Astrocyte of the spinal cord (primary cell): Measurements from ENCODE around the gene NECAB3.

ENCODE experiments used
- DNase-seq: peaks from one replicate; pipeline ENCODE4 v3.0.0; 2011; ENCODE audit warnings: low read depth, low spot score
- H3K4me3 ChIP-seq: 2 replicates; pipeline ENCODE4 v1.5.1; 2011; ENCODE audit warnings: low read depth, mild to moderate bottlenecking, low read length, moderate library complexity
- in situ Hi-C: cut with HindIII; loops from 2 replicates; pipeline ENCODE4 v1.10.0; 2017; ENCODE audit warnings: low sequenced_read_pairs
- TF ChIP-seq, protein P1 (sequence below): IDR thresholded peaks from 2 replicates; pipeline ENCODE4 v1.5.1; 2012; ENCODE audit warnings: low read depth, mild to moderate bottlenecking, low read length, inconsistent platforms

NECAB3 gene

DNA sequence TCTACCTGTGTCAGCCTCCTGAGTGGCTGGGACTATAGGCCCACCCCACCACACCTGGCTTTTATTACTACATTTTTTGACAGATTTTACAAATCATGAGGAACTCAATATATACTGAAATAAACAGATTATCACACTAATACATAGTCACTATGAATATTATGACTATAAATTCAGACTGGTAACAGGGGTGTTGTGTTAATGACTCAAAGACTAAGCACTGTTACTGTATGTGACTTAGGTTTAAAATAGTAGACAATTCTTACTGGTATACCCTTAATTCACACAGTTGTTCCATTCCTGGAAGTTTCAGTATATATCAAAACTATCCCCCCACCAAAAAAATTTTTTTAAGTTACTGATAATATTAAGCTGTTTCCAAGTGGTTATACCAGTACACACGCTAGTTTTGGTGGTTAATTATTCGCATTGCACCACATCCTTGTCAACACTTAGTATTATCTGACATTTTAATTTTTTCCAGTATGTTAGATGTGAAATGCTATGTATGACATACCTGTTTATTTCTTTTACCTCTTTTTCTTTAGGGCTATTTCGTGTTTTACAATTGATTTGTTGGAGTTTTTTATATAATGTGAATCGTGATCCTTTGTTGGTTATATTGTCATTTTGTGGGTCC, 46.5 kb downstream of the NECAB3 start:
- in situ Hi-C loops, result no loop called here
- TF ChIP-seq, protein P1, sequence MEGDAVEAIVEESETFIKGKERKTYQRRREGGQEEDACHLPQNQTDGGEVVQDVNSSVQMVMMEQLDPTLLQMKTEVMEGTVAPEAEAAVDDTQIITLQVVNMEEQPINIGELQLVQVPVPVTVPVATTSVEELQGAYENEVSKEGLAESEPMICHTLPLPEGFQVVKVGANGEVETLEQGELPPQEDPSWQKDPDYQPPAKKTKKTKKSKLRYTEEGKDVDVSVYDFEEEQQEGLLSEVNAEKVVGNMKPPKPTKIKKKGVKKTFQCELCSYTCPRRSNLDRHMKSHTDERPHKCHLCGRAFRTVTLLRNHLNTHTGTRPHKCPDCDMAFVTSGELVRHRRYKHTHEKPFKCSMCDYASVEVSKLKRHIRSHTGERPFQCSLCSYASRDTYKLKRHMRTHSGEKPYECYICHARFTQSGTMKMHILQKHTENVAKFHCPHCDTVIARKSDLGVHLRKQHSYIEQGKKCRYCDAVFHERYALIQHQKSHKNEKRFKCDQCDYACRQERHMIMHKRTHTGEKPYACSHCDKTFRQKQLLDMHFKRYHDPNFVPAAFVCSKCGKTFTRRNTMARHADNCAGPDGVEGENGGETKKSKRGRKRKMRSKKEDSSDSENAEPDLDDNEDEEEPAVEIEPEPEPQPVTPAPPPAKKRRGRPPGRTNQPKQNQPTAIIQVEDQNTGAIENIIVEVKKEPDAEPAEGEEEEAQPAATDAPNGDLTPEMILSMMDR, result no peak
- no peak for DNase-seq

DNA sequence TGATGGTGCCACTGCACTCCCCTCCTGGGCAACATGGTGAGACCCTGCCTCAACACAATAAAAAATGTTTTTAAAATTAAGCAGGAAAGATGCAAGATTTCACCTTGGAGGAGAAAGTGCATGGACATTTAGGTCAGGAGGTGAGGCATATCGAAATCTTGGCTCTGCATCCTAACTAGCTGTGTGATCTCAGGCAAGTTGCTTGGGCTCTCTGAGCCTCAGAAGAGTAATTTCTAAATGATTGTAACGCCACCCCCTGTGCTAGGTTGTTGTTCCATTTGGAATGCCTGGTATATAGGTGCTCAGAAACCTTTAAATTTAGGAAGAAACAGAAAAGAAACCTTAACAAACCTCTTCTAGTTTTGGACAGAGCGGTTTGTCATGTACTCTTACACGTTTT, 48.0 kb downstream of the NECAB3 start:
- DNase-seq, result no peak
- in situ Hi-C loops, result no loop called here
- TF ChIP-seq, protein P1, result no peak
- H3K4me3 ChIP-seq, result no peak overlapping the region

More for the DNA sequence above, 46.5 kb downstream of the NECAB3 start:
- no peak overlapping the region for H3K4me3 ChIP-seq

DNA sequence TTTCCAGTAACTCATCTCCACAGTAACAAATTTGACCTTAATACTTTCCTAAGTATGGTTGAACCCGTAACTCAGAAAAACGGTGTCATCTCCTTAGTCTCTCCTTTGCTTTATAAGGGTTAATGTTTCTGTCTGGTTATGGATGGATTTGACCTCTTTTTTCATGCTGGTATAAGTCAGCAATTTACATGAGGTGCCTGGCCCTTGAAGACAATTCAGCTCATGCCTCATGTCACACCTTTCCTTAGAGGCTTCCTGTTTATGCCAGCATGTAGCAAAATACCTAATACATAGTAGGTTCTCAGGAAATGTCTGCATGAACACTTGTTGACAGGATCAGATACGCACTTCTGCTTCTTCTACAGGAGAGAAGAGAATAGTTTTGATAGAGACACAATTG, 49.8 kb downstream of the NECAB3 start:
- no peak for DNase-seq
- no peak overlapping the region for H3K4me3 ChIP-seq
- TF ChIP-seq, protein P1, result no peak
- in situ Hi-C loops, result no loop called here

DNA sequence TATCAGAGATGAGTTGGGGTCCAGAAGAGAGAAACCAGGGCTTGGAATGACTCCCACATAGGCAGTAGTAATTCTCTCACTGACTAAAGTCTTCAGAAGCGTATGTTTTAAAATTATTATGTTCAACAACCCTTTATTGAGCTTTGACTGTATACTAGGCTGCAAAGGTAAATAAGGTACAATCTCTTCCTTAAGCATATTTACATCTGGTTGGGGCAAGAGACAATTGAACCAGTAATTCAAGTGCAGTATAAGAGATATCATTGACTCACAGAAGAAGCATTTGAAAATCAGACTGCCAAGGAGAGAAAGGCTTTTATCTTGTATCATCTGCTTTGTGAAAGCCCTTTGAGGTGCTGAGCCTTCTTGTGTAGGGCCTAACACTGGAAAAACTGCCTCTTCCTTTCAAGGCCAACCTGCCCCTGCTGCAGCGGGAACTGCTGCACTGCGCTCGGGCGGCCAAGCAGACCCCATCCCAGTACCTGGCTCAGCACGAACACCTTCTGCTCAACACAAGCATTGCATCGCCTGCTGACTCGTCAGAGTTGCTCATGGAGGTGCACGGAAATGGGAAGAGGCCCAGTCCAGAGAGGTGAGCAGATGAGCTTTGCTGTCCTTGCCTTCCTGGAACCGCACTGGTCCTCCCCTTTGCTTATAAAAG, 51.4 kb downstream of the NECAB3 start:
- TF ChIP-seq, protein P1, result no peak
- in situ Hi-C loops, result no loop called here
- no peak overlapping the region for H3K4me3 ChIP-seq
- DNase-seq, result no peak

DNA sequence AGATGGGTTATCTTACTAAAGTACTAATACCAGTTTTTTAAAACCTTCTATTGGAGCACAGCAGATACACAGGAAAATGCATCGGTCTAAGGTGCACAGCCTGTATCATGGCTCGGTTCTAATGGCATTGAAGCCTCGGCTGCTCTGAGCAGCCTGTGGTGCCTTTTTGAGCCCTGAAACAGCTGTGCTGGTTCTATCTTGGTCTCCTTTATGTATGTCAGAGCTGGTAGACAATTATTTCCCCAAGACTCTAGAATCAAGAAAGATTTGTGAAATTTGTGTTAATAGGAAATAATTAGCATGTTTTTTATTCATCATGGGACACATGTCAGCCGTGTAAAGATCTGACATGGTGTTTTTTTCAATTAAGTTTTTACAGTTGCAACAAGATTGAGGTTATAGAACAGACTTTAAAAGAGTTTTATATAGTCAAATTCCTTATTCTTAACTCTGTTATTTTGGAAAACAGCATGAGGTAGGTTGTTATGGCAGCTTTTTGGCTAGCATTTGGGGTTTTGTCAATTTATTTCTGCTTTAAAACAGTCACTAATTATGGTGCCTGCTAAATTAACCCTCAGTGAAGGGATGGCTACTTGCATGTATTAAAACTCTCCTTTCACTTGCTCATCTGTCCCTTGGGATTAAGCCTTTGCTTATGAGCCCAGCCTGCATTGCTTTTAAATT, 52.4 kb downstream of the NECAB3 start:
- H3K4me3 ChIP-seq, result no peak overlapping the region
- TF ChIP-seq, protein P1, result no peak
- DNase-seq, result no peak
- in situ Hi-C loops, result no loop called here

DNA sequence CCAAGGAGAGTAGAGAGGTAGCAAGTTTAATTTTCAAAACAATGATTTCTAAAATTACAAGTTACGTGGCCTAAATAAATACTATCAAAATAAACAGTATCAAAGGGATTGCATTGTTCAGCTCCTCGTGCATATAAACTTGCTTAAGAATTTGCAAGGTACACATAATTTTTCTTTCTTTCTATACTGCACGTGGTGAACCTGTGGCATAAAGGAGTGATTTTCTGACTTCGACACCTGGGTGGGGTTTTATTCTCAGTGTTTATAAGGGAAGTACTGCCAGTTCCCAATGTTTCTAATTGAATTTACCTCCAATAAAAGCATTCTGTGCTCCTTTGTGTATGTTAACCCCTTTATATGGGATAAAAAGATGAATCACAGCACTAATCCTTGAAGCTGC, 62.2 kb downstream of the NECAB3 start:
- no peak overlapping the region for H3K4me3 ChIP-seq
- TF ChIP-seq, protein P1, result no peak
- in situ Hi-C loops, result no loop called here
- DNase-seq, result no peak
